HG03378 (cell line): Measurements from ENCODE around the gene CDKN1C.
"Not testable (repeated sequence)": the region's sequence is repeated elsewhere in the genome, so short reads cannot be mapped to it uniquely, and the experiment has no call there.

Experiments
- ATAC-seq: cut with Tn5 transposase; IDR thresholded peaks from one replicate; pipeline ENCODE4 v1.9.1; 2021; ENCODE audit warnings: mild to moderate bottlenecking, moderate library complexity; ENCODE audit not compliant: unreplicated experiment

The CDKN1C gene

GRCh38 chr11:2909133-2909902 lies 23.7 kb upstream of the CDKN1C start:
- ATAC-seq: no peak

DNA sequence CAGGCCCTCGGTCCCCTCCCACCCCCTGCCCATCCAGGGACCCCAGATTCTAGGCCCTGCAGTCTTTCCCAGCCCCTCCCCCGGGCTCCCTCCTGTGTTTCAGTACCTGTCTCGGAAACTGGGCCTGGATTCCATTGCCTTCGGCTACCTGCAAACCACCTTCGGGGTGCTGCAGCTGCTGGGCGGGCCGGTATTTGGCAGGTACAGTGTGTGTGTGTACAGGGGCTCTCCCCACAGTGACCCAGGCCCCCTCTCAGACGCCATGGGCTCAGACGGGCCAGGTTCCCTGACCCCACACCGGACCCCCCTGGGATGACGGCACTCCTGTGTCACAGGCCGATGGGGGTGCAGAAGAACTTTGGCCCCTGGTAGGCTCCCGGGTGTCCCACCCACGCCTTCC lies 22.6 kb upstream of the CDKN1C start:
- no peak for ATAC-seq

DNA sequence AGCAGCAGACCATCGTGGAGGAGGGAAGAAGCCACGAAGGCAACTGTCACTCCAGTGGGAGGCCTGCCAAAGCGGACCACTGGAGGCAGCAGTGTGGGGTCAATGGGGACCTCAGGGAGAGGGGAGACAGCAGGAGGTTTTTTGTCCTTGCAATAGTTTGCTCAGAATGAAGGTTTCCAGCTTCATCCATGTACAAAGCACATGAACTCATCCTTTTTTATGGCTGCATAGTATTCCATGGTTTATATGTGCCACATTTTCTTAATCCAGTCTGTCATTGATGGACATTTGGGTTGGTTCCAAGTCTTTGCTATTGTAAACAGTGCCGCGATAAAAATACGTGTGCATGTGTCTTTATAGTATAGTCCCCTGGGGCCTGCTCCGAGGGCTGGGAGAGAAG lies 19.7 kb upstream of the CDKN1C start:
- ATAC-seq: not testable (repeated sequence)

DNA sequence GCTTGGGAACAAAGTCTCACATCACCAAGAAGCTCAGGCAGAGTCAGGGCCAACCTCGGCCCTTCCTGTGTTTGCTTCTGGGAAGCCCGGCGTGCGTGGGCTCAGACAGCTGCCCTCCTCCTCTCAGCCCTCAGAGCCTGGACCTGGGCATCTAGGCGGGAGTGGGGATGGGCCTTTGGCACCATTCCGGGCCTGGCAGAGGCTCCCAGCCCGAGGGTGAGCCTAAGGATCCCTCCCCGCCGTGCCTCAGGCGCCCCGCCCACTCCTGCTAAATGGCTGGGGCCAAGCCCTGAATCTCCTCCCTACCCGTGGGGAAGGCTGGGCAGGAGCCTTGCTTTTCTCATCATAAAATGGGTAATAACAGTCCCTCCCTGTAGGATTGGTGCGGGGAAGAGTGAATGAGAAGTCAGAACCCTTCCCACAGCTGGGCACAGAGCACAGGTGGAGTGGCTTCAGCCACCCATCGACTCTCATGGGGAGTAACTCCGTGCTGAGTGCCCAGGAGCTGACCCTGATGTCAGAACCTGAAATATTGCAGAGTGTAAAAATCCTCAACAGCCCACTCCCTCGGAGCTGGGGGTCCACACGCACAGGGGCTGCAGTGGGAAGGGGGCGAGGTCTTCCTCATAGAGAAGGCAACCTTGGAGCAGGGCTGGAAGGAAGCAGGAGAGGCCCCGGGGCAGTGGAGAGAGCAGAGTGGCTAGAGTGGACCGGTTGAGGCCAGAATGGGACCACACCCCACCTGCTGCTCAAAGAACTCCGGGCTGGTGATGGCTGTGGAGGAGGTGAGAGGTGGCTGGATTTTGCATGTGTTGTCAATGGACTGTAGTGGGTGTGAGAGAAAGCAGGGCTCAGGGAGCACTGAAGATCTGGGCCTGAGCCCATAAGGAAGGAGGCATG lies 18.8 kb upstream of the CDKN1C start:
- no peak for ATAC-seq

DNA sequence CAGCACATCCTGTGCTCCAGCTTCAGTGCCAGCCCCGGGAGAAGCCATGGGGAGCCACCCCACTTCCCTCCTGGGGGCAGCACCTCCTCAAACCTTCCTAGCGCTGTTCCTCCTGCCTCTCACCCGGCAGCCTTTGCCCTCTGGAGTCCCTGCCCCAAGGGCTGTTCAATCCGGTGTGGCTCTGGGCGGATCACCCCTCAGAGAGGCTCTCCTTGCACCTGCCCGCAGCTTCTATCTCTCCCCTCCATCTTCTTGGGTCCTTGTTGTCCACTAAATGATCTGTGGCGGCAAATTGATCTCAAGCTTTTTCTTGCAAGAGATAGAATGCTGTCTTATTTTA lies 18.1 kb upstream of the CDKN1C start:
- ATAC-seq: no peak

- ATAC-seq: peak; percentile 10
Measured at GRCh38 chr11:2902784-2903671, 17.5 kb upstream of the CDKN1C start.

GRCh38 chr11:2901854-2902783 lies 16.5 kb upstream of the CDKN1C start:
- peak; percentile 86 for ATAC-seq

DNA sequence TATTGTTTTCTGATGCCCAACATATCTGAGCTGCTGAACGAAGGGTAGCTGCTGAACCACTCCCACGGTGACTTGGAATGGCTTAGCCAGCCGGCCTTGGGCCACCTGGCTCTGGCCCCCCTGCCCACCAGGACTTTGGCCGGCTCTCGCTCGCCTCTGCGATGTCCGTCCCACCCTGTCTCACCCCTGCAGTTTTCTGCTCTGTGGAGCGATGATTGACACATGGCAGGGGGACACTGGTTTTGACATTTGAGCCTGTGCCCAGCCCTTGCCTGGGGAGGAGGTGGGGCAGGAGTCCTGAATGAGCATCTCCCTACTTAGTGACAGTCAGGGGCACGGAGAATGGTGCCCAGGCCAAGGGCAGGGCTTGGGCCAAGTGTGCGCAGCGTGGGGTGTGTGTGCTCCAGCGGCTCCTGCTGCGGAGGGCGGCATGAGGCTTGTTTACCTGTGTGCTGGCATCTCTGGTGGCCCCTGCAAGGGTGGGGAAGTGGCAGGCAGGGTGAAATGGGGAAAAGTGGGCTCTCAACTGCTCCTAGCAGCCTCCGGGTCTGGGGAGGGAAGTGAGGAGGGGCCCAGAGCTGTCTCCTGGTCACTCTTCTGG lies 15.7 kb upstream of the CDKN1C start:
- ATAC-seq: no peak

- ATAC-seq: no peak
Measured at GRCh38 chr11:2899080-2899783, 13.7 kb upstream of the CDKN1C start.

- peak; percentile 45 for ATAC-seq
Measured at GRCh38 chr11:2898366-2899079, 12.9 kb upstream of the CDKN1C start.

GRCh38 chr11:2897048-2897447 lies 11.5 kb upstream of the CDKN1C start:
- ATAC-seq: no peak

DNA sequence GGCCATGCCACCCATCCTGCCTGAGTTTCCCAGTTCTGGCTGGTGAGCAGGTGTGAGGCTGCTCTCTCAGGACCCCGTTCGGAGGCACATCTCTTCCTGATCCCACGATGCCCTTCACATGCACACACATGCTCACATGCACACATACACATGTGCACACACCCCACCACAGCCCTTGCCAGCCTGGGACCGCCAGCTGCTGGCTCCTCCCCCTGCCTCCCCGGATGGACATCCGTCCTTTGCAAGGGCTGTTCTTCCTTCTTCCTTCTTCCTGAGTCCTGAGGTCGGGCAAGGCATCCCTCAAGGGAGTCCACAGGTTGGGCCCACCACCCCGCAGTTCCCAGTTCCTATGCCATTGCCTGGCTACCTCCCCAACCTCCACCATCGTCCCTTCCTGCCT lies 10.5 kb upstream of the CDKN1C start:
- no peak for ATAC-seq

DNA sequence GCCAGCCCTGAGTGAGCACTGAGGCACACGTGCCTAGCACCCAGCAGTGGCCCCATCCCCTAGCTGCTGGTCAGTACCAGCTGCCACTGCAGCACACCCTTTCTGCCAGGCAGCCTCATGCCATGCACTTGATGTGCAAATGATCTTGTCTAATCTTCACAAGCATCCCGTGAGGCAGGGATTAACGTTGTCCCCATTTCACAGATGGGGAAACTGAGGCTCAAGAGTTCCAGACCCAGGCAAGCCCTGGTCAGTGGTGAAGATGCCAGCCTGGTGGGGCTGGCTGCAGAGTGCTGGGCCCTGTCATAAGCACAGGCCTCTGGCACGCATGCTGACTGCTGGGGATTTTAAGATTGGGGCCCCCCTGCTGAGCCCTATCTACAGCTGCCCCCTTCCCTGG lies 8.4 kb upstream of the CDKN1C start:
- no peak for ATAC-seq

DNA sequence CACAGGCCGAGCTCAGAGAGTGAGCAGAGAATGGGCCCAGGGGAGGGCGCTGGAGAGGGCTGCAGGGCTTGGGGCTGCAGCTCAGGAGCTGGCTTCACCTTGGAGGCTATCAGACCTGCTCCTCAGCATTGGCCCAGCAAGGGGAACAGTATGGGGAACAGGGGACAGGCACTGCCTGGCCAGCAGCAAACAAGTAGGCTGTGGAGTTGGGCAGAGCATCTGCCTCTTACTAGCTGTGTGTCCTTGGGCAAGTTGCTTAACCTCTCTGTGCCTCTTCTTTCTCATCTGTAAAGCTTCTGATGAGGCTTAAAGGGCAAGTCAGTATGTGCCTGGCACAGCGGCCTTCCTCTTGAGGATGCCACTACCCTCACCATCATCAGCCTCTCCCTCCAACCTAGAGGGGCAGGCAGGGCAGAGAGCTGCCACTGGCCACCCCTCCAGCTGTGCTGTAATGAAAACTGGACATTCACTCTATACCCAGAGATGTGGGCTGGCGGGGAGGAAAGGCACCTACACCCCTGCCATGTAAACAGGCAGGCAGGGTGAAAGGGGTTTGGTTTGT lies 7.5 kb upstream of the CDKN1C start:
- ATAC-seq: no peak

DNA sequence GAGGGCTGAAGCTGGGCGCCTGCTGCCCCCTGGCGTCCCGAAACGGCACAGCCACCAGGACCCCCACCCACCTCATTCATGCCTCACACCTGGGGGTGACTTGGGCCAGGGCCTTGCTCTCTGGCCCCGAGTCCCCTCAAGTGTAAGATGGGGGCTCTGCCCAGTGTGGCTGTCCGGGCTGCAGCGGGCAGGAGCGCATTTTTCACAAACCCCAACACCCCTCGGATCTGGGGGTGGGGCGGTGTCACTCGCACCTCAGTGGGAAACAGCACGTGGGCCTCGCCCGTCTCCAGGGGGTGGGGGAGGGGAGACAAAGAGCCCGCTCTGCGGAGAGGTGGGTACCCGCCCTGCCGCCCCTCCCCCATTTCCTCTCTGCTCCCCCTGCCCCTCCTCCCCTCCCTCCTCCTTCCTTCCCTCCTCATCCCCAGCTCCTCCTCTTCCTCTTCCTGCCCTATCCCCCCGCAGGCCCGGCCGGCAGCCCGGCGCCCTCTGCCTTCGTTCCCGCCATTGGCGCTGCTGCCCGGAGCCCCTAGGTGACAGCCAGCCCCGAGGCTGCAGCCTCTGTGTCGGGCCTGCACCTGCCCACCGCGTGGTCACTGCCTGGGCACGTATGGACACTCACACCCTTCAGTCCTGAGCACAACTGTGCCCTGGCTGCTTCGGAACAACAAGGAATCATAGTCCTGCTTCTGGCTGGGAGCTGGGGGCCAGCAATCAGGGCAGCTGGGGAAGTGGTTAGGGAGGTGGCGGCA lies 6.8 kb upstream of the CDKN1C start:
- ATAC-seq: no peak

- ATAC-seq: no peak
Measured at GRCh38 chr11:2891326-2892214, 6.0 kb upstream of the CDKN1C start.
